Medulla oblongata (tissue), 1 donor: Measurements from ENCODE around the gene TCEAL5.
"Not testable (repeated sequence)": the region's sequence is repeated elsewhere in the genome, so short reads cannot be mapped to it uniquely, and the experiment has no call there.

Source experiments
- DNase-seq: peaks from one replicate; pipeline ENCODE4 v3.0.0-alpha.2; 2015; ENCODE audit errors: extremely low spot score

TCEAL5 gene, protein sequence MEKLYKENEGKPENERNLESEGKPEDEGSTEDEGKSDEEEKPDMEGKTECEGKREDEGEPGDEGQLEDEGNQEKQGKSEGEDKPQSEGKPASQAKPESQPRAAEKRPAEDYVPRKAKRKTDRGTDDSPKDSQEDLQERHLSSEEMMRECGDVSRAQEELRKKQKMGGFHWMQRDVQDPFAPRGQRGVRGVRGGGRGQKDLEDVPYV

GRCh38 chrX:103276581-103277002, at the start of gene TCEAL5:
TCEAL5 (minus strand) TSS chrX:103276750; CDS start chrX:103274563, 2,187 bp downstream.
- DNase-seq, result peak; percentile 57

DNA sequence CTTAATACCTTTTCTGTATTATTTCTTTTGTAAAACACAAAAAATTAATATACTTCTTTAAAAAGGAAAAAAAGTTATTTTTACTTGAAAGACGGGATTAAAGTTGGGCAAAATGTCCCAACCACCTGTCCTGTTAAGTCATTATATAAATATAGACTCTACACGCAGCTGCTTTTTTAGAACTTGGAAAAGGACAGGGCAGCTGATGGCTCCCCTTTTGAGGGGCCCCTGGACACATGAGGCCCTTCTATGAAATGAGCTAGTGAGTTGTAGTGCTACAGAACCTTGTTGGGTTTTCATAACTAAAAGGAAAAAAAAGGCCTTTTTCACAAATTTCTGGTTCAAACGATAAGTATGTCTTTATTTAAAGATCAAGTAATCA, 34.8 kb upstream of the TCEAL5 start:
- DNase-seq, result no peak

GRCh38 chrX:103310555-103311398, 34.2 kb upstream of the TCEAL5 start, which contains the start of gene BEX2:
BEX2 (minus strand) TSS chrX:103310990; CDS start chrX:103309976, 1,014 bp downstream.
- DNase-seq, result peak; percentile 76

DNA sequence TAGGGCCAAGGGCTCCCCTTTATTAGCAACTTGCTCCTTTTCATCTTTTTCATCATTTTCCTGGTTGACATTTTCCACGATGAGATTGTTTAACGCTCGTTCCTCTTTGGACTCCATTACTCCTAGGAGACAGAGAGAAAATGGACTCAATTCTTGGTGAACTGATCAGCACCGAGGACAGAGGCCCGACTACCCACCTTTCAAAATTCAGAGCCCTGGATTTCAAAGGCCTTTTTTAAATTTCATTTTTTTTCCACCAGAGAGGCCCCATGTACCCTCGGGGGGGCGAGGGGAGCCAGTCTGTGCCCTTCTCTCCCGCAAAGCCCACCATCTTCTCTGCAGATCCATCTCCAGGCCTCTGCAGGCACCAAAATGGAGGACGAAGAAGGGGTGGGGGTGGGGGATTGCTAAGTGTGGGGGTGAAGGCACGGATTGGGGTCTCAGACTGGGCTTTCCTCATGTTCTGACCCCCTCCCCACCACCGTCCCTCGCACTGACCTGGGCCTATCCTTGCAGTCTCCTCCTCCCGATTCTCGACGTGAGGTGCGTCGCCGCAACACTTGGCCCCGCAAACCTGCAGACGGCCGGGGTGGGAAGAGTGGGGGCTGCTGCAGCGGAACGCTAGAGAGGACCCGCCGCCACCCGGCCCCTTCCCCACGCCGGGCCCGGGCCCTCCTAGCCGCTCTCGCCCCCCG, 33.5 kb upstream of the TCEAL5 start:
- no peak for DNase-seq

DNA sequence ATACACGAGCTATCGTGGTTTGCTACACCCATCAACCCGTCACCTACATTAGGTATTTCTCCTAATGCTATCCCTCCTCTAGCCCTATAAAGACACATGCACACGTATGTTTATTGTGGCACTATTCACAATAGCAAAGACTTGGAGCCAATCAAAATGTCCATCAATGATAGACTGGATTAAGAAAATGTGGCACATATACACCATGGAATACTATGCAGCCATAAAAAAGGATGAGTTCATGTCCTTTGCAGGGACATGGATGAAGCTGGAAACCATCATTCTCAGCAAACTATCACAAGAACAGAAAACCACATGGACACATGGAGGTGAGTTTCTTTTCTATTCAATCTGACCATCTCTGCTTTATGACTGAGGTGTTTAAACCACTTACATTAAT, 29.1 kb upstream of the TCEAL5 start:
- not testable (repeated sequence) for DNase-seq

DNA sequence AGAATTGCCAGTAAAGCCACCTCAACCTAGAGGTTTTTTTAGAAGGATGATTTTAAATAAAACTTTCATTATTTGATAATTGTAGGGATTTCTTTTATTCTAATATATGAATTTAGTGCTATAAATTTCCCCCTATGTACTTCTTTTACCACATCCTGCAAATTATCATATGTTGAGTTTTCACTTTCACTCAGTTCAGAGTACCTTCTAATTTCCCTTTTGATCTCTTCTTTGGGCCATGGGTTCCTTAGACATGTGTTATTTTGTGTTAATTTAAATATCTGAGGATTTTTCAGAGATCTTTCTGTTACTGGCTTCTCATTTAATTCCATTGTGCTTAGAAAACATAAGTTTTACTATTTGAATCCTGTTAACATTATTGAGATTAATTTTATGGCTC, 28.2 kb upstream of the TCEAL5 start:
- DNase-seq, result no peak

GRCh38 chrX:103293118-103293517, 16.6 kb upstream of the TCEAL5 start:
- no peak for DNase-seq

- no peak for DNase-seq
These were observed 3.1 kb upstream of the TCEAL5 start for GRCh38 chrX:103279624-103280023.

DNA sequence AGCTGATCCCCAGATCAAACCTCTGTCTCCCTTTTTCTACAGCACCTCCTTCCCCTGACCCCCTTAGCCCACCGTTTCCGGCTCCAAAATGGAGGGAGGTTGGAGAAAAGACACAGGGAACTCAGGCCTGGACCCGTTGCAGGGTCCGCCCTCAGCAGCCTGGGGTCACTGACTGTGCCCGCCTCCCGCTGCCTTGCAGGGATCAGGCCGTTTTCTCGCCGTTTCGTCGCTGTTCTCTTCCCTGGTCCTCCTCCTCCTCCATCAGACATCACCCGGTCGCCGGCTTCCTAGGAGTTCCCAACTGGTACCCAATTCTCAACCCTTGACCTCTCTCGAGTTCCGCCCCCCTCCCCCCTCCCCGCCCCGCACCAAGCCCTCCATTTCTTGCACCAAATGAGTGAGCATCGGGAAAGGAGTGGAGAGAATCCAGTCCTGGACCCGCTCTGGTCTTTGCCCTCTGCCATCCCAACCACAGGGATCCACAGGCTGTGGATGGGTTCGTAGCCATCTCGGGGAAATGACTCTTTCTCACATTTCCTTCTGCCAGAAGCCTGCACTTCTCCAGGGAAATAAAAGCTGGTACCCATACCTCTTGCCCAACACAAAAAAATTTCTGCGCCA, 493 bp downstream of the TCEAL5 start:
- peak; percentile 2 for DNase-seq

DNA sequence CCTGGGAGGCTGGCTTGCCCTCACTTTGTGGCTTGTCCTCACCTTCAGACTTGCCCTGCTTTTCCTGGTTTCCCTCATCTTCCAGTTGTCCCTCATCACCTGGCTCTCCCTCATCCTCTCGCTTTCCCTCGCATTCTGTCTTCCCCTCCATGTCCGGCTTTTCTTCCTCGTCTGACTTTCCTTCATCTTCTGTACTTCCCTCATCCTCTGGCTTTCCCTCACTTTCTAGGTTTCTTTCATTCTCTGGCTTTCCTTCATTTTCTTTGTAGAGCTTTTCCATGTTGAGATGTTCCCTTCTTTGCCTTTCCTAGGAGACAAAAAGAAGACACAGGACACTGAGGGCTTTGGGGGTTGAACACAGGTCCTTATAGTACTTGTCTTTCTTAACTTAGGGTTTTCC, 2.3 kb downstream of the TCEAL5 start:
- no peak for DNase-seq

- no peak for DNase-seq
These were observed 18.3 kb downstream of the TCEAL5 start for GRCh38 chrX:103258275-103258674.

- no peak for DNase-seq
These were observed 19.9 kb downstream of the TCEAL5 start for GRCh38 chrX:103256651-103257050.

DNA sequence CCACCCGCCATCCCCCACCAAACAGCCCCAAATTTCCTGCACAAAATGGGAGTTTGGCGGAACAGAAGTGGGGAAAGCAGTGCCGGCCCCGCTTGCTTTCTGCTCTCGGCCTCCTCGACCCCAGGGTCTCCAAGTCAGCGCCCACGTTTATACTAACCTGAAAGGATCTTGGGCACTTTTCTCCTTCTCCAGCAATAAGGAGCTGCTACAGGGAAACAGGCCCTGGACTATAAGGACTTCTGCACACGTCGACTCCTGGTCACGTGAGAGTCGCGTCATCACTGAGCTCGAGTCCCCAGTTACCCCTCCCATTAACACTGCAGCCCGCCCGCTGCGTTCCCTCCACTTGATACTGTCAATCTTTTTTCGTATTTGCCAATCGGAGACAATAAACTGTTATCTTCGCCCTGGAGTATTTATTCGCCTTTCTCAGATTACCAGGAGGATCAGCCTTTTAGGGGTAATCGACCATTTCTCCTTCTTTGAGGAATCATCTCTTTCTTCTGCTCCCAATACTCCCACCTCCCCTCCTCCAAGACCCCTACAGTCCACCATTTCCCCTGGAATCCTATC, 21.5 kb downstream of the TCEAL5 start, which contains the start of gene TCEAL8:
Gene TCEAL8 (minus strand): TSS at position 235 of the 573 bp plus-strand sequence. CDS start 1,176 bp downstream, outside the sequence.
- DNase-seq, result peak; percentile 96

GRCh38 chrX:103254171-103254824, 22.3 kb downstream of the TCEAL5 start:
- peak; percentile 52 for DNase-seq

GRCh38 chrX:103253608-103254007, 22.9 kb downstream of the TCEAL5 start:
- peak; percentile 24 for DNase-seq

GRCh38 chrX:103250977-103251376, 25.6 kb downstream of the TCEAL5 start:
- no peak for DNase-seq

- DNase-seq, result no peak
These were observed 26.7 kb downstream of the TCEAL5 start for GRCh38 chrX:103249805-103250204.

DNA sequence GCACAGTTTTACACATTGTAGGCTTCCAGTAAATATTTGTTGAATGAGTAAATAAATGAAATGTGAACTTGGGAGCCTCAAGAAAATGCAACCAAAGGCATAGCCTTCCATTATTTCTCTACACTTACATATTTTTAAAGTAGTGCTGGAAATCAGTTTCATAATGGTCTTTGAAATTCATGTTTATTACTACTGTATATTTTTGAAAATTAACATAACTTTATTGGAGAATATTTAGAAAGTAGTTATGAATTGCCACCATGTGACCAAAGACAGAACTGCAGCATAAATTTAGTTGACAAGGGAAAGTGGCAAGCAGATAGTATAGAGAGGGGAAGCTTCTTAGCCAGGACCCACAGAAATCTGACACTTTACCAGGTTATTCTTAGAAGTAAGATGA, 28.0 kb downstream of the TCEAL5 start:
- DNase-seq, result peak; percentile 42

DNA sequence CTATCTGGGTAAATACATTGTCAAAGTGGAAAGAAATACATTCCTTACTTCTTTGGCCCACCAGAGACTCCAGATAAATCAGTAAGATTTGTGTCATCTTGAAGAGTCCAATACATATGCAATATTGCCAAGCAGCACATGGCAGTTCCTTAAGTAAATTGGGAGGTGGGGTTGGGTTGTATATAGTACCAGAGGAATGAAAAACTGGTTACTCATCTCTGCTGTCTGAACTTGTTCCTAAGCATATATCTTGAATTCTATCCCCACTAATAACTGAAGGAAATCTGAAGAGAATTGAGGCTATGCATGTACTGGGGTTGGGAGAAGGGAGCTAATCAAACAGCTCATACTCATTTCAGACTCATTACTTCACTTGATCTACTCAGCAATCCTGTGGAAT, 36.4 kb downstream of the TCEAL5 start:
- no peak for DNase-seq

- DNase-seq, result no peak
These were observed 40.3 kb downstream of the TCEAL5 start for GRCh38 chrX:103236296-103236695.

DNA sequence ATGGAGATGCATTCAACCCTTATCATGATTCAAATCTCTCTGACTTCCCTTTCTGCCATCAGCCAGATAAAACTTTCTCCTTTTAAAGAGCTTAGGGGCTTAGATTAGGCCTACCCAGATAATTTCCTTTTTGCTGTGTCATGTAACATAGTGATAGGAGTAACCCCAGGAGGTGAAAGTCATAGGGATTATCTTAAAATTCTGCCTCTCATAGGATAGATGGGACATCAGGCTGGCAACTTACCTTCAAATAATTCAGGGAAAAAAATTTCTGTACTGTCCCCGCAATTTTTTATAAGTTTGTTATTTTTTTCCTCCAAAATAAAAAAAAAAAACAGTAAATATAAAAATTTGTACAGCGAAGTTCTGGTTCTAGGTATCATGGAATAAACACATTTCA, 40.9 kb downstream of the TCEAL5 start:
- not testable (repeated sequence) for DNase-seq
